GM18499 (cell line): ENCODE data around the gene CDCP1.

ENCODE experiments used
- ATAC-seq: cut with Tn5 transposase; IDR thresholded peaks from one replicate; pipeline ENCODE4 v1.9.1; 2021; ENCODE audit warnings: moderate number of reproducible peaks; ENCODE audit not compliant: insufficient read depth, unreplicated experiment

CDCP1 gene

GRCh38 chr3:45116350-45116749, 29.8 kb downstream of the CDCP1 start:
- no peak for ATAC-seq

- ATAC-seq = no peak
Observed at GRCh38 chr3:45113625-45114050, 32.5 kb downstream of the CDCP1 start.

- no peak for ATAC-seq
Observed at GRCh38 chr3:45112939-45113338, 33.2 kb downstream of the CDCP1 start.

- no peak for ATAC-seq
Observed at GRCh38 chr3:45110509-45110833, 35.7 kb downstream of the CDCP1 start.

- ATAC-seq = no peak
Observed at GRCh38 chr3:45109771-45110508, 36.2 kb downstream of the CDCP1 start.

- no peak for ATAC-seq
Observed at GRCh38 chr3:45106874-45107273, 39.3 kb downstream of the CDCP1 start.

GRCh38 chr3:45105855-45106671, 40.1 kb downstream of the CDCP1 start:
- no peak for ATAC-seq

- no peak for ATAC-seq
Observed at GRCh38 chr3:45104715-45105711, 41.2 kb downstream of the CDCP1 start.

- ATAC-seq = no peak
Observed at GRCh38 chr3:45103753-45104714, 42.1 kb downstream of the CDCP1 start.

- ATAC-seq = no peak
Observed at GRCh38 chr3:45103334-45103733, 42.8 kb downstream of the CDCP1 start.

GRCh38 chr3:45100981-45101407, 45.2 kb downstream of the CDCP1 start:
- no peak for ATAC-seq

- no peak for ATAC-seq
Observed at GRCh38 chr3:45098310-45098709, 47.9 kb downstream of the CDCP1 start.

- no peak for ATAC-seq
Observed at GRCh38 chr3:45097296-45097883, 48.8 kb downstream of the CDCP1 start.

GRCh38 chr3:45095916-45096526, 50.2 kb downstream of the CDCP1 start:
- no peak for ATAC-seq

GRCh38 chr3:45093176-45093575, 53.0 kb downstream of the CDCP1 start:
- no peak for ATAC-seq

- ATAC-seq = no peak
Observed at GRCh38 chr3:45092132-45093031, 53.8 kb downstream of the CDCP1 start.

GRCh38 chr3:45090855-45091254, 55.3 kb downstream of the CDCP1 start:
- no peak for ATAC-seq
